Peyer's patch (tissue), 4 donors: ENCODE data around the gene TMEM202.

Source experiments
- POLR2A ChIP-seq, 2 donors: fragments of 450-650 bp; IDR thresholded peaks; one replicate each; pipeline ENCODE4 v1.5.1; 2017; ENCODE audit warnings: antibody characterized with exemption in 2 of 2, mild to moderate bottlenecking in 2 of 2, moderate library complexity in 2 of 2
- TF ChIP-seq, protein P1 (sequence below), 6 experiments: fragments of 450-650 bp in 4 of 6; fragments of 200-600 bp in 2 of 6; sonication (generic) in 1 of 6; IDR thresholded peaks; one replicate each; pipeline ENCODE4 v1.5.1; 2017 to 2019; ENCODE audit warnings: antibody characterized with exemption in 6 of 6, mild to moderate bottlenecking in 3 of 6, moderate library complexity in 1 of 6

DNA sequence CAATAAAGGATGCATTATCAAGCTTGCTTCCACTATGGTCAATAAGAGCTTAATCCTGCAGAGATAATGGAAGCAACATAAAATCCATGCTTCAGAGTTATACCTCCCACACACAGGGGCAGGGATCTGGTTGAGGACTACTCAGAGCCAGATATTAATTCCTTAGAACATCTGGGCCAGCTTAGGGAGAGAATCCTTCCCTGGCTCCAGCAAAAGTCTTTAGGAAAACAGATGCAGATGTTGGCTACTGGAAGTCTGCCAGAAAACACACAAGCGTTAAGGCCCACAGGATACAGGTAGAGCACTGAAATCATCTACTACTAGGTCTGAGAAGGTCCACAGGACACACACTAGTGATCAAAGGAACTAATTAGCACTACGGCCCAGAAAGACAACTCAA lies 25.2 kb downstream of the TMEM202 start:
- TF ChIP-seq, protein P1, sequence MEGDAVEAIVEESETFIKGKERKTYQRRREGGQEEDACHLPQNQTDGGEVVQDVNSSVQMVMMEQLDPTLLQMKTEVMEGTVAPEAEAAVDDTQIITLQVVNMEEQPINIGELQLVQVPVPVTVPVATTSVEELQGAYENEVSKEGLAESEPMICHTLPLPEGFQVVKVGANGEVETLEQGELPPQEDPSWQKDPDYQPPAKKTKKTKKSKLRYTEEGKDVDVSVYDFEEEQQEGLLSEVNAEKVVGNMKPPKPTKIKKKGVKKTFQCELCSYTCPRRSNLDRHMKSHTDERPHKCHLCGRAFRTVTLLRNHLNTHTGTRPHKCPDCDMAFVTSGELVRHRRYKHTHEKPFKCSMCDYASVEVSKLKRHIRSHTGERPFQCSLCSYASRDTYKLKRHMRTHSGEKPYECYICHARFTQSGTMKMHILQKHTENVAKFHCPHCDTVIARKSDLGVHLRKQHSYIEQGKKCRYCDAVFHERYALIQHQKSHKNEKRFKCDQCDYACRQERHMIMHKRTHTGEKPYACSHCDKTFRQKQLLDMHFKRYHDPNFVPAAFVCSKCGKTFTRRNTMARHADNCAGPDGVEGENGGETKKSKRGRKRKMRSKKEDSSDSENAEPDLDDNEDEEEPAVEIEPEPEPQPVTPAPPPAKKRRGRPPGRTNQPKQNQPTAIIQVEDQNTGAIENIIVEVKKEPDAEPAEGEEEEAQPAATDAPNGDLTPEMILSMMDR (IDR thresholded peaks at IDR 0.05), result no peak
- TF ChIP-seq POLR2A (IDR thresholded peaks at IDR 0.05), result no peak
